ENCODE data around the gene BTBD19. TPM values are rescaled to one million over a fixed set of nuclear protein-coding genes. Genes with fewer than 3 reads are reported as not detected.

BTBD19 gene
- total RNA-seq, 1 donor from 2014 or later: 5.0 TPM

DNA sequence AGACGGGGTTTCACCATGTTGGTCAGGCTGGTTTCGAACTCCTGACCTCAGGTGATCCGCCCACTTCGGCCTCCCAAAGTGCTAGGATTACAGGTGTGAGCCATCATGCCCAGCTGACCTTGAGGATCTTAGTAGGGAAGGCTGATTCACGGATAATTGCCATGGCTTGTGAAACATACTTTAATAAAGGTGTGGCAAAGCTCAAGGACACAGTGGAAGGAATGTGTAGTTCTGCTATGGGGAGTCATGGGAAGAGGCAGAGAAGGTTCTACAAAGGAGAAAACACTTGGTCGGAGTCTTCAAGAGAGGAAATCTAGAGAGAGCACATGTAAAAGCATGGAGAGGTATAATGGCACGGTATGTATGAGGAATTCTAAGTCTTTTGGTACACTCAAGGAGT is 47.4 kb downstream of the BTBD19 start:
- no peak for DNase-seq

DNA sequence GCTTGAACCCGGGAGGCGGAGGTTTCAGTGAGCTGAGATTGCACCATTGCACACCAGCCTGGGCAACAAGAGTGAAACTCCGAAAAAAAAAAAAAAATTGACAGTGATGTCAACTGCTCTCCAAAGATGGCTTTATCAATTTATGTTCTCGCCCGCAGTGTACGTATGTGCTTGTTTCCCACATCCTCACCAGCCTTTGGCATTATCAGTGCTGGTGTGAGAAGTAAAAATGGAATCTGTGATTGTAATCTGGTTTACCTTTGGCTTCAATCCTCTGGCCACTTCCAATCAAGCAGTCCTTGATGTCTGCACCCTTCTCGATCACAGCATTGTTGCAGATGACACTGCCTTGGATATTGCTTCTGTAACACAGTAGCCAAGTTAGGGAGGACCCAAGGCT is 49.1 kb downstream of the BTBD19 start:
- no peak for DNase-seq

DNA sequence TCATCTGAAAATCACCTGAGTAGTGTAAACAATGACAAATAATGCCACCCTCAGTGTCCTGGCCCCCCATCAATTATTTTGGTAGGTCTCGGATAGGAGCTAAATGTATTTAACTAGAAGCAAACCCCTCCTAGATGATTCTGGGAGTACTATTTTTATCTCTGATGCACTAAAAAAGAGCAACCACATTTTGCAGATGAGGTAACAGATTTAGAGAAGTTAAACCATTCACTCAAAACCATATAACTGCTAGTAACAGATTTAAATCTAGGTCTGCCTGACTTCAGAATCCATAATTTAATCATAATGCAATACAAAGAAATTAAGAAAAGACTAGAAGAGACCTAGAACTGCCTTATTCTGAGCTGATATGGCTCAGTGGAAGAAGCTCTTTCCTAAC is 52.0 kb downstream of the BTBD19 start:
- no peak for DNase-seq

DNA sequence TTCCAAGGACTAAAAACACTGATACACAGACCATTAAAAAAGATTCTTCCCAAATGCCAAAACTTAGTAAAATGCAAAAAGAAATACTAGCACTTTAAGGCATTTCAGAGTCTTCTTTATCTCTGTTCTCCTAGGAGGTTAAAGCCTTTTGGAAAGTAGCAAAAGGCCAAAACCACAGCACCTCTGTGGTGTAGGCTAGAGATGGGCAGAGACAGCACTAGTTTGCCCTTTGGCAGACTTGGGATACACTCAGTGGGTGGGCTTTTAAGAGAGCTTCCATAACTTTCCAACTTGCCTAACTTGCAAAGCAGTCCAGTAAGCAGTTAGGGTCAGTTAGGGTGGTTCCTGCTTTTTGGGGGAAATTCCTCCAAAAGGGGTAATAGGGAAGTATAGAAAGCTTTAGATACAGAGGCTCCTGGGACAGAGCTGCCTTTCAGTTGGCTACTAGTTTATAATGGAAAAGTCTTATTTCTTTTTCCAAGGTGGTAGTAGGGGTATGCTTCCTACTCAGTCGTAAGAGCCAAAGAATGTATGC is 52.6 kb downstream of the BTBD19 start:
- DNase-seq: no peak

DNA sequence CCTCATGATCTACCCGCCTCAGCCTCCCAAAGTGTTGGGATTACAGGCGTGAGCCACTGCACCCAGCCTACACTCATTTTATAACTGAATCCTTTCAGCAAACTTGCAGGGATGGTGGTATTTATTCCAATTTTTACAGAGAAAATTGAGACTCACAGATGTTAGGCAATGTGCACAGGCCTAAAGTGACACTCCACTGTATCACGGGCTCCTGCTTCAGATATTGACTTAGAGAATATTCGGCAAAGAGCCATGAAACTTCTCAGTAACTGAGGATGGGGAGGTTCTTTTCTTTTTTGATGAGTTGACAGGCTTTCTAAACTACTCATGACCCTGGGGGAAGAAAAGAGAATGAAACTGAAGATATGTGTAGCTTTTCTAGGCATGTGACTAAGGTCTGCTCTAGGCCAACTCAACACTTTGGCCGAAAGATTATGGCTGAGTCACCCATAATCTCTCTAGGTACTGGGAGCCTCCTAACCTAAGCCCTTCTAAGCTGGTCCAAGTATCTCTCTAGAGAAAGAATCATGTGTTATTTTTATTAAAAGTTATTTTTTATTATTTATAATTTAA is 54.6 kb downstream of the BTBD19 start:
- DNase-seq: no peak

Small RNAs within 50 kb of the gene (small RNA-seq; reads per million reads assigned to genes)
- not detected for gene AL136380.1 (ENCODE audit: low replicate concordance)
- gene SNORD38A (ENCODE audit: low replicate concordance): 47.7 reads per million, percentile 96 among the genes with 10 or more reads in this experiment
- gene SNORD38B (ENCODE audit: low replicate concordance): not detected
- gene SNORD46 (ENCODE audit: low replicate concordance): 1,686 reads per million, percentile 99 among the genes with 10 or more reads in this experiment
- not detected for gene SNORD55 (ENCODE audit: low replicate concordance)

Other genes starting within 250 kb of the BTBD19 start
- 2.6 TPM for gene TMEM53, start 134.0 kb upstream of the BTBD19 start, total RNA-seq
- gene ARMH1, start 133.8 kb upstream of the BTBD19 start, total RNA-seq: 1.6 TPM
- not detected for gene RNU5D-1, start 77.4 kb upstream of the BTBD19 start, total RNA-seq
- gene KIF2C, start 68.7 kb upstream of the BTBD19 start, total RNA-seq: 12.5 TPM
- gene RPS8, start 33.0 kb upstream of the BTBD19 start, total RNA-seq: 2,206 TPM
- gene BEST4, start 20.4 kb upstream of the BTBD19 start, total RNA-seq: 0.21 TPM
- 10.8 TPM for gene PLK3, start 8.1 kb upstream of the BTBD19 start, total RNA-seq
- gene DYNLT4, start 1.2 kb upstream of the BTBD19 start, total RNA-seq: not detected
- 4.9 TPM for gene PTCH2, start 34.7 kb downstream of the BTBD19 start, total RNA-seq
- 31.5 TPM for gene EIF2B3, start 178.1 kb downstream of the BTBD19 start, total RNA-seq
- 19.6 TPM for gene HECTD3, start 202.8 kb downstream of the BTBD19 start, total RNA-seq
- 62.3 TPM for gene UROD, start 203.7 kb downstream of the BTBD19 start, total RNA-seq

Data from tongue (tissue), 3 donors.